Cardiac muscle cell (in vitro differentiated cells and primary cell): ENCODE data around the gene TRA2B. TPM values are rescaled to one million over a fixed set of nuclear protein-coding genes. Genes with fewer than 3 reads are reported as not detected.
"Not testable (repeated sequence)": the region's sequence is repeated elsewhere in the genome, so short reads cannot be mapped to it uniquely, and the experiment has no call there.

Experiments used
- DNase-seq, 2 donors: peaks; one replicate each; pipeline versions ENCODE4 v3.0.0 to v3.0.0-alpha.2; 2010 to 2017; ENCODE audit warnings: low read depth in 1 of 2, low spot score in 1 of 2
- H3K27ac ChIP-seq: fragments of 200-600 bp; sonication (generic); 2 replicates; pipeline ENCODE4 v1.5.1; 2016
- H3K27me3 ChIP-seq: fragments of 200-600 bp; sonication (generic); 2 replicates; pipeline ENCODE4 v1.6.0; 2016; ENCODE audit warnings: control low read depth
- H3K36me3 ChIP-seq: fragments of 200-600 bp; sonication (generic); 2 replicates; pipeline ENCODE4 v1.5.1; 2016; ENCODE audit warnings: control low read depth
- H3K4me1 ChIP-seq: fragments of 200-600 bp; sonication (generic); 2 replicates; pipeline ENCODE4 v1.8.1; 2017; ENCODE audit warnings: low read depth, mild to moderate bottlenecking, mixed run types
- H3K4me3 ChIP-seq: fragments of 200-600 bp; sonication (generic); 2 replicates; pipeline ENCODE4 v1.5.1; 2016; ENCODE audit warnings: mild to moderate bottlenecking
- H3K9me3 ChIP-seq: fragments of 200-600 bp; sonication (generic); 2 replicates; pipeline ENCODE4 v1.5.1; 2017; ENCODE audit warnings: low read depth, mild to moderate bottlenecking, control low read depth
- CTCF ChIP-seq: IDR thresholded peaks from 2 replicates; pipeline ENCODE4 v1.5.1; 2012; ENCODE audit warnings: low read depth, mild to moderate bottlenecking, low read length
- polyA plus RNA-seq: library from polyadenylated mRNA; unstranded; fragments of >200 nt; fragmentation: Nextera tagmentation; extraction: Ambion mirVana; gene quantifications from 2 replicates; pipeline ENCODE4 v1.2.1, GENCODE V29; 2016
- total RNA-seq: library from RNA; depleted of rRNA; stranded (reverse); fragments of >200 nt; gene quantifications from 2 replicates; pipeline ENCODE4 v1.2.3, GENCODE V29; 2016

Gene TRA2B
- total and polyA plus RNA-seq, 2 experiments from 2014 or later: 129 to 320 TPM

- H3K27ac ChIP-seq: peak overlapping the region; percentile 64
- no peaks in the 10 kb centered on the region for H3K27me3 ChIP-seq
- peaks cover 66% of the 10 kb centered on the region for H3K36me3 ChIP-seq
- no peak for TF ChIP-seq CTCF
- H3K9me3 ChIP-seq: no peaks in the 10 kb centered on the region
- no peak for DNase-seq
- H3K4me1 ChIP-seq: no peaks in the 10 kb centered on the region
- no peak overlapping the region for H3K4me3 ChIP-seq
Observed at GRCh38 chr3:185916042-185916833, 21.6 kb downstream of the TRA2B start.

- Histone ChIP-seq H3K36me3 (peaks cover 60% of the 10 kb centered on the region), H3K9me3 (no peaks in the 10 kb centered on the region), H3K27me3 (no peaks in the 10 kb centered on the region), H3K4me3 (no peak overlapping the region), H3K4me1 (no peaks in the 10 kb centered on the region), H3K27ac (peak overlapping the region; percentile 64)
- no peak for DNase-seq
- no peak for TF ChIP-seq CTCF
Observed at GRCh38 chr3:185915642-185916041, 22.2 kb downstream of the TRA2B start.

- TF ChIP-seq CTCF: no peak
- H3K27me3 ChIP-seq: no peaks in the 10 kb centered on the region
- H3K4me3 ChIP-seq: no peak overlapping the region
- peak overlapping the region; percentile 64 for H3K27ac ChIP-seq
- H3K9me3 ChIP-seq: no peaks in the 10 kb centered on the region
- no peaks in the 10 kb centered on the region for H3K4me1 ChIP-seq
- DNase-seq: no peak
- H3K36me3 ChIP-seq: peaks cover 55% of the 10 kb centered on the region
Observed at GRCh38 chr3:185914911-185915629, 22.7 kb downstream of the TRA2B start.

GRCh38 chr3:185912929-185913901 lies 24.6 kb downstream of the TRA2B start:
- H3K27me3 ChIP-seq: no peaks in the 10 kb centered on the region
- no peak overlapping the region for H3K4me3 ChIP-seq
- DNase-seq: no peak
- H3K27ac ChIP-seq: peak overlapping the region; percentile 56
- TF ChIP-seq CTCF: no peak
- no peaks in the 10 kb centered on the region for H3K4me1 ChIP-seq
- peaks cover 36% of the 10 kb centered on the region for H3K36me3 ChIP-seq
- H3K9me3 ChIP-seq: no peaks in the 10 kb centered on the region

- Histone ChIP-seq H3K36me3 (peaks cover 29% of the 10 kb centered on the region), H3K27me3 (no peaks in the 10 kb centered on the region), H3K27ac (peak overlapping the region; percentile 56), H3K4me3 (no peak overlapping the region), H3K4me1 (no peaks in the 10 kb centered on the region), H3K9me3 (no peaks in the 10 kb centered on the region)
- DNase-seq: no peak
- TF ChIP-seq CTCF: no peak
Observed at GRCh38 chr3:185912512-185912911, 25.3 kb downstream of the TRA2B start.

- peaks cover 15% of the 10 kb centered on the region for H3K36me3 ChIP-seq
- not testable (repeated sequence) for DNase-seq, H3K27ac ChIP-seq, H3K4me3 ChIP-seq, H3K9me3 ChIP-seq, H3K4me1 ChIP-seq, H3K27me3 ChIP-seq
Observed at GRCh38 chr3:185911076-185911448, 26.8 kb downstream of the TRA2B start.

GRCh38 chr3:185910322-185911075 lies 27.3 kb downstream of the TRA2B start:
- not testable (repeated sequence) for H3K36me3 ChIP-seq, H3K27ac ChIP-seq

More at GRCh38 chr3:185910322-185911075, 27.3 kb downstream of the TRA2B start:
- H3K27me3 ChIP-seq, H3K4me1 ChIP-seq, H3K9me3 ChIP-seq, DNase-seq, H3K4me3 ChIP-seq: not testable (repeated sequence)
